Amniotic epithelial cell (primary cell): ENCODE measurements around the gene NOL4L.

ENCODE experiments used
- DNase-seq: peaks from one replicate; pipeline ENCODE4 v3.0.0-alpha.2; 2010; ENCODE audit warnings: low read depth

NOL4L gene

DNA sequence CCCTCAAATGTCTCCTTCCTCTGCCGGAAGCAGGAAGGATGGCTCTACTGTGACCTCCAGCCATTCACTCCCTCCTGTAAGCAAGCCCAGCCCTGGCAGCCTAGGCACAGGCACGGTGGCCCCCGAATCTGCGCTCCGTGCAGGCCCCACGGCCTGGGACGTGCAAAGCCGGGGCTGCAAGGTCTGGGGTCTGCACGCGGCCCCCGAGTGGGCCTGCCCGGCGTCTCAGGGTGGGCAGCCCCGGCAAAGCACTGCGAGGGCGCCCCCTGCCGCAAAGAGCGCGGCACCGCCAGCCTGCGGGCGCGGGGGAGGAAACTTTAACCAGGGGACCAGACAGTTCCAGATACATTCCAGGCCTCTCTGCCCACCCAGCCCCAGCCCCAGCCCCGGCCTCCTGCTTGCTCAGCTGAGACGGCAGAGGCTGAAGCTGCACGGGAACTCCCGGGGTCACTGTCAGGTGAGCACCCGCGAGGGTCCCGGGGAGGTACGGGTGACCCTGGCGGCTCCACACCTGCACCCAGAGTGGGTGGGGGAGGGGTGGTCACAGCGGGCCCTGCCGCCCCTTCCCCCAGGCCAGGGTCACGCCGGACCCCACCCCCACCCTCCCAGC is 128.2 kb downstream of the NOL4L start:
- peak; percentile 65 for DNase-seq

DNA sequence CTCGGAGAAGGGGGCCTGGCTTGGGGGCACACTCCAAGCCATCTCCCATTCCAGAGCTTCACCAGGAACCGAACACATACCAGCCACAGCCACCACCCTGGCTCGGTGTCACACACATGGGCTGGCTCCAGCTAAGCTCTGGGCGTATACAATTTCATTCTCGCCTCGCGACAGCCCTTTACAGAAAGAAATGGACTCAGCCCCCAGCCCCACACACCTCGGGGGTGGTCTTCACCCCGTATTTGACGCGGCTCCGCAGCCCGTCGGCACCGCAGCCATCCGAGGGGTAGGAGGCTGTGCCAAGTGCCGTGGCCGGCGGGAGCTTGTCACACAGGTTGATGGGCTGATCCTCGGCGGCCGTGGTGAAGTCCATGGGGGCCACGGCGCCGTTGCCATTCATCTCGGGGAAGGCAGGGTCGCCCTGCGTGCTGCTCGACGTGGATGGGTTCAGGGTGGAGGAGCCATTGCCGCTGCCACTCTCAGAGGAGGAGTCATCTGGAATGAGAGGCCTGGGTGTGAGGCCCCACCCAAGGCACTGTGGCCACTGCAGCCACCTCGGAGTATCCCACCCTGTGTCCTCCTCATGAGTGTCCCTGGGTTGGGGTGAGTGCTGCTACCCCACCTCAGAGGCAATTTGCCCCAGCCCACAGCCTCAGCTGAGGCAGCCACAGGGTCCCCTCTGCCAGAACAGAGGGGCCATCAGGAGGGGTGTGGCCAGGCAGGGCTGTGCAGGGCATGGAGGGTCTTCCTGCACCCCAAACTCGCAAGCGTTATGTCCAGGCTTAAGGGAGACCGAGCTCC is 129.0 kb downstream of the NOL4L start:
- no peak for DNase-seq

GRCh38 chr20:32455171-32455900 is 129.8 kb downstream of the NOL4L start:
- DNase-seq: no peak

DNA sequence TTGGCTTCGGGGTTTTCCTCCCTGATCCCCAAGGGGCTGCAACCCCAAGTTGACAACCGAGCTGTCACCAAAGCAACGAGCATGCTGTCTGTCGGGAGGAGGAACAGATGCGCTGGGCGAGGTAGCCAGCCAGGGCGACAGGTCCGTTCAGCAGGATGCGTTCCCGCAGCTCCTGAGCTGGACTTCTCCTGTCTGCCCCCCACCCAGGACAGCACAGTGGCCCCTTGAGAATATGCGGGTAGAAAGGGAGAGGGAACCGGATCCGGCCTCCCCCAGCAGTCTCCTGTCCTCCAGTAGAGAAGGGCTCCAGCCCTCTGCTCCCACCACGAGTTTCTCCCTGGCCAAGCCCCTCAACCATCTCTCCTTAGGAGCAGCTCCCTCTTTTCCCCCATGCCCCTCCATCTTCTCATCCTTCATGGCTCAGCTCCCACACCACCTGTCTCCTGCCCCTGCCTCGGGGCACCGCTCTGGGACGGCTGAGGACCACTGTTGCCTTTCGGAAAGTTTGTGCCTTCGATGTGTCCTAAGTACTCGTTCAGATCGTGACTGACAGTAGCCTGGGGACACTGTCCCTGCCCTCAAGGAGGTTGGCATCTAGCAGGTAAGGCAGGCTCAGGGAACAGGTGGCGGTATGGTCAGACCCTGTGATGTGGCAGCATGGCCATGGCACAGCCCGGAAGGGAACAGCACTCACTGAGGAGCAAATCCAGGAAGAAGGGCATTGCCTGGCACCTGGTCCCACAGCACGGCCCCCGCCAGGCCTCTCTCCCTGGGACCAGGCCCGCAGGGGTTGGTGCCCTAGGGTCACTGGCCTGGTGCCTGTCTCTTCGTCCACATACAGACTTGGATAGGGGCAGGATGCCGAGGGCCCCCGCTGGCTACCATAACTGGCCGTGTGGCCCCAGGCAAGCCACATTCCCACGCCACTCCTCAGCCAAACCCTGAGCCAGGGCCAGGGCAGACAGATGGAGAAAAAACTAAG is 130.7 kb downstream of the NOL4L start:
- DNase-seq: no peak

GRCh38 chr20:32453467-32454163 is 131.5 kb downstream of the NOL4L start:
- DNase-seq: no peak

DNA sequence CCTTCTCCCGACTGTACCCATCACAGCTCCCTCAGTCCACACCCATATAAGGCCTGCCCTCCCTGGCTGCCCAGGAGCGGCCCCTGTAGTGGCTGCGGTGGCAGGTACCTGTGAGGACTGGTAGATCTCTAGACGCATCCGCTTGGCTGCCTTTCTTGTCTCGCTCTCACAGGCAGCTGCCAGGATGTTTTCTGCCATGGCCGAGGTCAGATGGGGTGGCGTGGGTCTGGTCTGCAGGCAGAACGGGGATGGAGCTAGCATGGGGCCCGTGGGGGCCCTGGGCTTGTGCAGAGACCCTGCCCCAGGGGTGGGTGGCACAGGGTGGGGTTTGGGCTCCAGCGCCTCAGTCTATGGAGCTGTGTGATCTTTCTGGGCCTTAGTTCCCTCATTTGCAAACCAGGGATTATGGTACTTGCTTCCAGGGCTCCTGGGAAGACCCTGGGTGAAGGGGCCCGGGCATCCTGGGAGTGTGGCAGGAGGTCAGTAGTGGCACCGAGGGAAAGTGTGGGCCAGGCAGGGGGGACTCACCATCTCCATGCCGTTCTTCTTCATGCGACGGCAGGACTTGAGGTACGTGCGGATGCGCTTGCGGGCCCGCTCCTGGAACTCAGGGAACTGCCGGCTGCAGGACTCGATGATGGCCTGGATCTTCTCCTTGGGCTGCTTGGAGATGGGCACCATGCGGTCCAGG is 132.2 kb downstream of the NOL4L start:
- no peak for DNase-seq

DNA sequence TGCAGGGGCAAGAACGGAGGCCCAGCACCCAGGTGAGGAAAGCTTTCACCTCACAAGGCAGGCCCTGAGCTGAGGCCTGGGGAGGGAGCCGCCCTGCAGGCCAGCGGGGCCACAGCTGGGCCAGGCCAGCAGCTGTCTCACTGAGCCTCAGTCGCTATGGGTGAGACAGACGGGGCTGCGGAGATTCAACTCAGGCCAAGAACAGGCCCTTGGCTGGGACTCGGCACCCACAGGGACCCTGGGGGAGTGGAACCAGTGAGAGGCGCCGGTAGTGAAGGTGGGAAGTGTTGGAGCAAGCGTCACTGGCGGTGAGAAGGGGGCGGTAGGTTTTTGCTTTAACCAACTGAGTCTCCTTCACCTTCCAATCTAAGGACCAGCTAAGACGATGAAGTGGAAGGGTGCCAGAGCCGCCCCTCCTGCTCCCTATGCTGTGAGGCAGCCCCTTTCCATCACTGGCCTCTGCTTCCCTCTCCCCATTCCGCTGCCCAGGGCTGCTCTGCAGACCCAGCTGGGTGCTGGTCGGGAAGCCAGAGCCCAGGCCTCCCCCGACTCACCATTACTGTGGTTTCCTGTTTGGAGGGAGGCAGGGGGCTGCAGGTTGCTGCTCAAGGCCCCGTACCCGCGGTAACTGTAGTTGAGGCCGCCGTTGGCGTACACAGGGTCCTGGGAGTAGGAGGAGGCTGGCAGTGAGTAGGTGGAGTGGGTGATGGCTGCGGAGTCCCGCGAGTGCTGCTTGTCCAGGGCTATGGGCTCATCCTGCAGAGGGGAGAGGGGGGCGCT is 133.3 kb downstream of the NOL4L start:
- no peak for DNase-seq

DNA sequence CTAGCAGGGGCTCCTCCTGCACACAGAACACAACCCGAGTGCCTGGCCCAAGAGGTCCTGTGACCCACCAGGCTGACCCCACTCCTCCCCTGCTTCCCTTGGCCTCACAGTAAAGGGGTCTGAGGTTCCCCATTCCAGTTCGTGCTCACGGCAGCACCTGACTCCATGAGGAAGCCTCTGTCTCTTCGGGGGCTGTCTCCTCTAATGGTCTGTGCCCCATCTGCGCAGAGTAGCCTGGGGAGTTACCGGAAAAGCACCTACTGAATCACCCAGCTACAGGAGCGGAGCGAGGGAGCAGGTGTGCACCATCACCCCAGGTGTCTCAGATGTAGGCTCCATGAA is 133.8 kb downstream of the NOL4L start:
- DNase-seq: no peak

DNA sequence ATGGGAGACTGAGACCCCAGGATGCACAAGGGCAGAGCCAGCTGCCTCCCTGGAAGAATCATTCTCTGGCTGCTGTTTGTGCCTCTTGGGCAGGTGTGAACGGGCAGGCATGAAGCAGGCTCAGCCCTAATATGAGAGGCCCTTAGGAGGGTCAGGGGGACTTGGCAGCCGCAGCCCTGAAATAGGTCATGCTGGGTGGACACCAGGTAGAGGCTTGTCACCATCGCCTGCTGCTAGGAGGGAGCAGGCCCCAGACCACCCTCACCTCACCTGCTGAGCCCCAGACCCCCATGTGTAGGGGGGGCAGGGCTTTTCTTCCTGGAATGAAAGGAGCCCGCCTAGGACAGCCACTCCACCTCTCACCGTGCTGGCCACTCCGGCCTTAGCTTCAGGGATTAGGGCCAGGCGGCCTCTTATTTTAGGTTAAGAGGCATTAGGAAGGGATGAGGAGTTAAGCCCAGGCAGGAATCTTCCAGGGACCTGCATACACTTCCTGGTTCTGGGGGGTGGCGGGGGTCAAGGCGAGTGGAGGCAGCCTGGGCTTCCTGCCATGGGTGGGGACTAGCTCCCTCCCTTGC is 134.6 kb downstream of the NOL4L start:
- DNase-seq: no peak

GRCh38 chr20:32449890-32450401 is 135.2 kb downstream of the NOL4L start:
- no peak for DNase-seq

DNA sequence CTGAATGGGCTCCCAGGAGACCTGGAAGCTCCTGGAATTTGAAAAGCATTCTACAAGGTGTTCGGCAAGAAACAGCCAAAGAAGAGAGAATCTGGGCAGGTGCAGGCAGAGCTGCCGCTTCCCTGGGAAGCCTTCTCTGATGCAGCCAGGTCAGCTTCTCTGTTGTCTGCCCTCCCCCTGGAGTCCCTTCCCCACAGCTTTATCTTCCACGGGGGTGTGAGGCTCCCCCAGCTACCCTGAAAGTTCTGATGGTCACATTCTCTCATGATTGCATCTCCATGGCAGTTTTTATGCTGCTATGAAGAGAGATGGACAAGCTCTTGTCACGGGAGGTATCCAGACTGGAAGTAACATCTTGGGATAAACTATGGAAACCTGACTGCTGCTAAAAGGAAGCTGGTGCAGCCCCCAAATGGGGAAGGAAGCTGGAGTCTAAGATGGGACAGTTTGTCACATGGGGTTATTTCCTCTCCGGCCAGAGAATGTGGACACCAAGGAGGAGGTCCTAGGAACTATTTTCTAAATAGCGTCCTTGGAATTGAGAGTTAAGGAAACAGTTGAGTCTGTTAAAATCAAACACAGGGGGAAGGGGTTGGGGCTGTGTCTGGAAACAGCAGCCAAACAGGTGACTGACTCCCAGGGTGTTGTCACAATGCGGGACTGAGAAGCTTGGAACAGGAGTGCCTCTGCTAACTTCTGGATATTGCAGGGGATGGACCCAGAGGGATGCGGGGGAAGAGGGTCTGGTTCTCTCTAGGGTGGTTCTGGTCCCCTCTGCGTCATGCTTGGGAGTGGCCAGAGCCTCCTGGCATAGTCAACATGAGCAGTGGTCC is 135.9 kb downstream of the NOL4L start:
- DNase-seq: no peak

- DNase-seq: no peak
Measured at GRCh38 chr20:32448306-32449056, 136.7 kb downstream of the NOL4L start.

DNA sequence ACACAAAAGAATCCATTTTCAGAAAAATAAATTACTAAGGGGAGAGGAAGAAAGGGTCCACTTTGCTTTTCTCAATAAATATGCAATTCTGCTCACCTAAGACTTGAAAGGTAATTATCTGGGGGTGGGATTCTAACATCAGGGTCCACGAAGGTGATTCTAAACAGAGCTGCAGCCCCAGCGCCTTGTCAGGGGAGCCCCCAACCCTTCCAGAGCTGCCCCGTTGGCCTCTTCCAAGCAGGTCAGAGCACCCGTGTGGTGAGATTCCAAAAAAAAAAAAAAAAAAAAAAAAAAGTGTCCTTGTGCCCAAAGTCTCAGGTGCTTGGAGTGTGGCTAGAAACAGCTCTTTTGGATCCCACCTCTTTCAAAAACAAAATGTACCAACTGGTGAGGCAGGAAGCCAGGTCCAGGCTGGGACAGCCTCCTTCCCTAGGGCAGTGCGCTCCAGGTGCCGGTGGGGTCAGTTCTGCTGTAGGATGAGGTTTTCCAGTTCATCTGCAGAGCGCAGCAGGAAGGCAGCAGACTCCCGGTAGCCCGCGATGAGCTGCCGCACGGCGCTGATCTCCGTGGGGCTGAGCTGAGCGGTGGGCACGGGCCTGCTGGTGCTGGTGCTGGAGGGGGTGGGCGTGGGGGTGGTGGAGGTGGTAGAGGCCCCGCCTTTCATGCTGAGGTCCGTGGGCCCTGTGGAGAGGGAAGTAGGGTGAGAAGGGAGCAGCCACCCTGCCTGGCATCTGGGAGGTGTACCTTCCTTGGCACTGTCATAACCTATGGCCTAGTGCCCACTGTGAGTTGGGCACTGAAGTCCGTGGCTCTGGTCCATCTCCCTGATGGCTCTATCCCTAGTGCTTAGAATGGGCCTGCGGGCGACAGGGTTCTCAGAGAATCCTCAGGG is 137.8 kb downstream of the NOL4L start:
- no peak for DNase-seq

- no peak for DNase-seq
Measured at GRCh38 chr20:32446301-32447100, 138.6 kb downstream of the NOL4L start.

DNA sequence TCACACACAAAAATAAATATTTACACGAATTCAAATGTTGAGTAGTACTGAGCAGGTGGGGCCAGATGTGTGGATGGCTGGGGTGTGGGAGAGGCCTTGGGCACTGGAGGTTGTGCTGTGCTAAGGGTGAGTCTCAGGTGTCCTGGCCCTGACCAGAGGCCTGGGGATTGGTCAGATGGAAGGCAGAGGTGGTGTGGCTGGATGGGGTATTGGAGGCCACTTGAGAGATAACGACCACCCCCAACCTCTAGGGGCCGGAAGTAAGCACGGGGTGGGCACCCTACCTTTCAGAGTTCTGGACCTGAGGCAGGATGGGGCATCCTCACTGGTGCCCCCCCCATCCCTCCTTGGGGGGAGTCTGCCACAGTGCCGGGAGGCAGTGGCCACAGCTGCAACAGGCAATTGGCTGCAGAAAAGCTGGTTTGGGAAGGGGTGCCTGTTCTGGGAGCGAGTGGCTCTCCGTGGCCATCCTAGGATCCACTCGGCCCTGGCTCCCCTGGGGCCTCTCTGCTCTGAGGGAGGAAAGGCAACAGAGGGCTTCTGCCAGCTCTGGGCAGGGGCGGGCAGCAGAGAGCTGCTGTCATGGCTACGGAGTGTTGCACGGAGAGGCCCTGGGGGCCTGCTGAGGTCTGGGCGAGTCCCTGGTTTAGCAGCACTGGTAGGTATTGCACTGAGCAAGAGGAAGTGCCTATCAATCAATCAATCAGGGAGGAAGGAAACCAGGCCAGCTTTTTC is 139.4 kb downstream of the NOL4L start:
- peak; percentile 53 for DNase-seq
